Activated naive CD8-positive, alpha-beta T cell (primary cell): ENCODE results near the gene NBPF1.
"Not testable (repeated sequence)": the region's sequence is repeated elsewhere in the genome, so short reads cannot be mapped to it uniquely, and the experiment has no call there.

Experiments used
- H3K27ac Mint-ChIP-seq: one replicate; pipeline ENCODE4 v1.8.0; 2021; ENCODE audit warnings: mixed read lengths
- H3K27me3 Mint-ChIP-seq: one replicate; pipeline ENCODE4 v1.8.0; 2021; ENCODE audit warnings: mixed read lengths
- H3K36me3 Mint-ChIP-seq: one replicate; pipeline ENCODE4 v1.8.0; 2021; ENCODE audit warnings: mixed read lengths
- H3K4me1 Mint-ChIP-seq: one replicate; pipeline ENCODE4 v1.8.0; 2021; ENCODE audit warnings: low read depth, mixed read lengths
- H3K4me3 Mint-ChIP-seq: one replicate; pipeline ENCODE4 v1.8.0; 2021; ENCODE audit warnings: mild to moderate bottlenecking, mixed read lengths
- H3K9me3 Mint-ChIP-seq: one replicate; pipeline ENCODE4 v1.8.0; 2021; ENCODE audit warnings: low read depth, mixed read lengths

The NBPF1 gene

DNA sequence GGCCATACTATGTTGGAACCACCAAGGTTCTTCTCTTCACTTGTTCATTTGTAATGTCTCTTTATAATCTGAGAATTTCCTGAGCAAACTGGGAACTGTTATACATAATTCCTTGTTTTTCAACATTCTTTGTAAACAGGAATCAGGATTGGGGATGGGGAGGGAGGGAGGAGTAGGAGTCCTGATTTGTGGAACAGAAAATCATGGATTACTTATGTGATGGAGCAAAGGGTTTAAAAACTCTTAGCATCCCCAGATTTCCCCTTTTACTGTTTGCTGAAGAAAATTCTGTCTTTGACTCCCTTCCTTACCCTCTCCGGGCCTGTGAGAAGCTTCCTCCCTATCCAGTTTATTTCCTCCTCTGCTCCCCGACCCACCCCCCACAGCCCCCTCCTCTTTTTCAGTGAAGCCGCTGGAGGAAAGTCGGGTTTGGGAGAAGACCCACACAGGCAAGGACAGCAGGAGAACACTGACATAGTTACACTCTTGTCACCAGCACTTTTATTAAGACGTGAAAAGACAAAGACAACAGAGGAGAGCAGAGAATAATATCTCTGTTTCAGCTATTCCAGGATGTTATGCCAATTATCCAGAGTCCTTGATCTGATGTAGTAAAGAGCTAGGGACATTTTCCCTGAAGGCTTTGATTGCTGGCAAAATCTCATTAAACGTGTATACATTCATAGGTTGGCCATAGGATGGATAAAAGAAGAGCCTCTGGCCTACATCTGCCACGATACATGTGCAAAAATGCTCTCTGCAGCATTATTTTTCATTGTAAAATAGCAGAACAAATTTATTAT, 4.6 kb upstream of the NBPF1 start:
- no peak overlapping the region for H3K27ac Mint-ChIP-seq
- H3K9me3 Mint-ChIP-seq, result no peaks in the 10 kb centered on the region
- no peak overlapping the region for H3K4me3 Mint-ChIP-seq
- H3K4me1 Mint-ChIP-seq, result no peaks in the 10 kb centered on the region
- no peaks in the 10 kb centered on the region for H3K36me3 Mint-ChIP-seq
- H3K27me3 Mint-ChIP-seq, result no peaks in the 10 kb centered on the region

DNA sequence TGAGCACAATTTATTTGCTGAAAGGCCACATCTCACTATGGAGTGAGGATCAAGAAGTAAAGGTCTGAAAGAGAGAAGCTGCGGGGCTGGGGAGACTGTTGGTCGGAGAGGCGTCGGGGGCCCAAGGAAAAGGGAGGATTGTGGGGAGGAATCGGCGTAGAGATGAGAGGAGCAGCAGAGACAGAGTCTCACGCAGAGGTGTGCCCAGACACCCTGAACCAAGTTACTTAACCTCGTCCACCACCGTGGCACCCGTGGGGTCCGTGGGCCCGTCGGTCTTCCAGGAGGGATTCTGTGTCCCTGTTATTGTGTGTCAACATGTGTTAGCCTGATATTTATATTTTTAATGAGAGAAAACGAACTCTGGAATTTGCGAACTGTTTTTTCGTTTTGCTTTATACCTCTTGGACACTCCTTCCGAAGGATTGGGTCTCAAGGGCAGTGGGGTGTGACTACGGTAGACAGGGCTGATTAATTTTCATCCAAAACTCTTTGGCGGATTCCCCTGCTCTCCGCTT, 3.8 kb upstream of the NBPF1 start:
- no peaks in the 10 kb centered on the region for H3K9me3 Mint-ChIP-seq
- no peak overlapping the region for H3K4me3 Mint-ChIP-seq
- H3K4me1 Mint-ChIP-seq, result no peaks in the 10 kb centered on the region
- no peaks in the 10 kb centered on the region for H3K36me3 Mint-ChIP-seq
- H3K27ac Mint-ChIP-seq, result no peak overlapping the region
- H3K27me3 Mint-ChIP-seq, result no peaks in the 10 kb centered on the region

DNA sequence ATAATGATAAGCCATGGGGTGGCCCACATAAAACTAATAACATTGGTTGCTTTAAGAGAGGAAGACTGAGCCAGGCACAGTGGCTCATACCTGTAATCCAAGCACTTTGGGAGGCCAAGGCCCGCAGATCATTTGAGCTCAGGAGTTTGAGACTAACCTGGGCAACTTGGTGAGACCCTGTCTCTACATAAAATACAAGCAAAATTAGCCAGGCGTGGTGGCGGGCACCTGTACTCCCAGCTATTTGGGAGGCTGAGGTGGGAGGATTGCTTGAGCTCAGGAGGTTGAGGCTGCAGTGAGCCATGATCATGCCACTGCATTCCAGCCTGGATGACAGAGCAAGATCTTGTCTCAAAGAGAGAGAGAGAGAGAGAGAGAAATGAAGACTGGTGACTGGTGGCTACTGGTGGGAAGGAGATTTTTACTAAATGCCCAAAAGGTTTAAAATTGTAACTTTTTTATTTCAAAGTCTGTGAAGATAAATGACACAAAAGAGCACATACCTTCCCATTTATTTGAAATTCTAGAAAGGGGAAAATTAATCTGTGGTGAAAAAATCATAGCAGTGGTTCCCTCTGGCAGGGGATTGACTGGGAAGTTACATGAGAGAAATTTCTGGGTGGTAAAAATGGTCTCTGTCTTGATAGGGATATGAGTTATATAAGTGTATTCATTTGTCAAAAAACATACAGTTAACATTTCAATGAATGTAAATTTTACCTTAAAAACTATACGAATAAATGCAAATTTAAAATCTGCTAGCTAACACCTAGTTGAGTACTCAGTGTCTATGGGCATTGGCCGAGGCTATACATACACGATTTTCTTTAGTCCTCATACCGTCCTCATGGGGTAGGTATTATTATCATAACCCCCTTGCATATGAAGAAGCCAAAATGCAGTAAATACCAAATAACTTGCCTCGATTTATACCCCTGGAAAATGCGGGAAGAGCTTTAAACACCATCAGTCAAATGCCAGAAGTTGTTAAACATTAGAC, 2.2 kb upstream of the NBPF1 start:
- no peak overlapping the region for H3K27ac Mint-ChIP-seq
- no peaks in the 10 kb centered on the region for H3K27me3 Mint-ChIP-seq
- H3K36me3 Mint-ChIP-seq, result no peaks in the 10 kb centered on the region
- H3K4me1 Mint-ChIP-seq, result no peaks in the 10 kb centered on the region
- H3K4me3 Mint-ChIP-seq, result no peak overlapping the region
- H3K9me3 Mint-ChIP-seq, result no peaks in the 10 kb centered on the region

DNA sequence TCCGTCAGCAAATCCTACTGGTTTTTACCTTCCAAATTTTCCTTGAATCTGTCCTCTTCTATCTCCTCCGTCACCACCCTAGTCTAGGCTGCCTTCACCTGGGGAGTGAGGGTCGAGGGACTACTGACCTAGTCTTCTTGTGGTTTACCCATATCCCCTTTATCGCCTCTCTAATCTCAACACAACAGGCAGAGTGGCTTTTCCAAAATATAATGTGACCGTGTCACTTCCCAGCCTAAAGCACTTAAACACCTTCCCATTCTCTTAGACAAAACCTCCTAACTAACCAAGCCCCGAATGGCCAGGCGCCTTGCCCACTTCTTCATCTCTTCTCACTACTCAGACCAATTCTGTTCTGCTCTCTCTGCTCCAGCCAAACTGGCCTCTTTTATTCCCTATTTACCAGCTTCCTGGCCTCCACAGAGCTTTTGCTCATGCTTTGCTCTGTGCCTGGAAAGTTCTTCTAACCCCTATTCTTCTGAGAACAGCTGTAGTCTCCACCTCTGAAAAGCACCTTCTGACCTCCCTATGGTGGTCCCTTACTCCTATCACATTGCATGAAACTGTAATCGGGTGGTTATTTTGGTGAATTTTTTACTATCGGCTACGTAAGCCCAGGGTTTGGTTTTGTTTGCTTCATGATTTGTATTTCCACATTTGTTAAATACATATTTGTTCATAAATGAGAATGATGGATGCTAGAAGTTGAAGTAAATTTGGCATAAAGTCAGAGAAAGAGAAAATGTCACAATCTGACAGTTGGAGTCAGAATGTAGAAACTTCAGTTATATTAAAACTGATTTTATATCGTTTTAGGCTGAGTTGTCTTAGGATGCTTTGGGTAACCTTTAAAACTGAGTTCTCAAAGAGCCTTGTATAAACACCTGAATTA, 1.2 kb upstream of the NBPF1 start:
- Mint-ChIP-seq H3K36me3 (no peaks in the 10 kb centered on the region), H3K27ac (no peak overlapping the region), H3K27me3 (no peaks in the 10 kb centered on the region), H3K4me3 (no peak overlapping the region), H3K9me3 (no peaks in the 10 kb centered on the region), H3K4me1 (no peaks in the 10 kb centered on the region)

DNA sequence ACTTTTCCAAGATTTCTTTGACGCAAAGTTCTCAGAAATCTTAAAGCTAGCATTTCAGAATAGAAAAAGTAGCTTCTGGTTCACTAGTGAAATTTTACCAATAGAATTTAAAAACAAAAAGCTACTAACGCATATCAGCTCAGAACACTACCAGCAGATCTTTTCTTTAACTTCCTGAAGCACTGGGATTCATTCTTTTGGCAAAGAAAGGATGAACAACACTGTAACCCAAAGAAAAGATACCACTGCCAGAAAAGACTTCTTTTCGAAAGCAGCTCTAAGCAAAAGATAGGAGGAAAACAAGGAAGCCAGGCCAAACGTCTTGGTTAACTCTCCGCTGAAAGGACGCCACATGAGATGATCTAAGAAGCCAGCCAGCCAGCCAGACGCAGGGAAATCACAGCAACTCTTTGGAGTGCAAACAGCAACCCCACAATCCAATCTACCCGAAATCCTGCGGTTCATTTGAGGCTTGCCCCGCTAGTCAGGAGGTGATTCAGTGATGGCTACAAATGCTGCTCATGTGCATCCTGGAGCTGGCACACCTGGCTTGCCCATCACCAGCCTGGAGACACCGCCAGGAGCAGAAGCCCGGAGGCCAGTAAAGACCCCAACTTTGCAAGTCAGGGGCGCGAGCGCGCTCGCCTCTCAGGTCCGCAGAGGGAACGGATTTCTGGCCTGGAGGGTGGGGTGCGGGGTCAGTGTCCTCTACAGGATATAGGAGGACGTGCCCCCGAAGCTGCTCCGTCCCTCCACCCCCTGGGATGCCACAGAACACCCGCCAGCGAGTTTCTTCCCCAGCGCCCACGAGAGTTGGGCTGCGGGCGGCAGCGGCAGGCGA, 812 bp downstream of the NBPF1 start:
- no peaks in the 10 kb centered on the region for H3K9me3 Mint-ChIP-seq
- no peaks in the 10 kb centered on the region for H3K36me3 Mint-ChIP-seq
- no peaks in the 10 kb centered on the region for H3K27me3 Mint-ChIP-seq
- no peaks in the 10 kb centered on the region for H3K4me1 Mint-ChIP-seq
- no peak overlapping the region for H3K27ac Mint-ChIP-seq
- no peak overlapping the region for H3K4me3 Mint-ChIP-seq

DNA sequence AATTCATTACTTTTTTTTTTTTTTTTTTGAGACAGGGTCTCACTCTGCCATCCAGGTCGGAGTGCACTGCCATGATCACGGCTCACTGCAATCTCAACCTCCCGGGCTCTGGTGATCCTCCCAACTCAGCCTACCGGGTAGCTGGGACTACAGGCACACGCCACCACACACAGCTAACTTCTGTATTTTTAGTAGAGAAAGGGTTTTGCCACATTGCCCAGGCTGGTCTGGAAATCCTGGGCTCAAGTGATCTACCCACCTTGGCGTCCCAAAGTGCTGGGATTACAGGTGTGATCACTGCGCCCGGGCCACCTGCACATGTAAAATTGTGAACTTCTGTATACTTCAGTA, 1.4 kb downstream of the NBPF1 start:
- H3K9me3 Mint-ChIP-seq, H3K27ac Mint-ChIP-seq, H3K27me3 Mint-ChIP-seq, H3K36me3 Mint-ChIP-seq, H3K4me3 Mint-ChIP-seq, H3K4me1 Mint-ChIP-seq: not testable (repeated sequence)

DNA sequence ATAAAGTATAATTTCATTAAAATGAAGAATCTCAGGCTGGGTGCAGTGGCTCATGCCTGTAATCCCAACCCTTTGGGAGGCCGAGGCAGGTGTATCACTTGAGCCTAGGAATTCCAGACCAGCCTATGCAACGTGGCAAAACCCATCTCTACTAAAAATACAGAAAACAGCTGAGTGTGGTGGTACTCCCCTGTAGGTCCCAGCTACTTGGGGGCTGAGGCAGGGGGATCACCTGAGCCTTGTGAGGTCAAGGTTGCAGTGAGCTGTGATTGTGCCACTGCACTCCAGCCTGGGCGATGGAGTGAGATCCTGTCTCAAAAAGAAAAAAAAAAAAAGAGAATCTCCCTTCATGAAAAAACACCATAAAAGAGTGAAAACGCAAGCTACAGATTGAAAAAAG, 2.2 kb downstream of the NBPF1 start:
- H3K4me3 Mint-ChIP-seq, H3K27ac Mint-ChIP-seq, H3K36me3 Mint-ChIP-seq, H3K27me3 Mint-ChIP-seq, H3K9me3 Mint-ChIP-seq, H3K4me1 Mint-ChIP-seq: not testable (repeated sequence)

DNA sequence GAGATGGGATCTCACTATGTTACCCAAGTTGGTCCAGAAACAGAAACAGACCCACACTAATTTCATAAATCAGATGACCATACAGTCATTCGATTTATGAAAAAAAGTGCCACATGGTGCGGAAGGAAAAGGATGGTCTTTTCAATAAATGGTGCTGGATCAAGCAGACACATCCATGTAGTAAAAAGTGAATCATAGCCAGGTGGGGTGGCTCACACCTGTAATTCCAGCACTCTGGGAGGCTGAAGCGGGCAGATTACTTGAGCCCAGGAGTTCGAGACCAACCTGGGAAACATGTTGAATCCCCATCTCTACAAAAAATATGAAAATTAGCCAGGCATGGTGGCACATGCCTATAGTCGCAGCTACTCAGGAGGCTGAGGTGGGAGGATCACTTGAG, 2.8 kb downstream of the NBPF1 start:
- H3K4me3 Mint-ChIP-seq, result not testable (repeated sequence)

DNA sequence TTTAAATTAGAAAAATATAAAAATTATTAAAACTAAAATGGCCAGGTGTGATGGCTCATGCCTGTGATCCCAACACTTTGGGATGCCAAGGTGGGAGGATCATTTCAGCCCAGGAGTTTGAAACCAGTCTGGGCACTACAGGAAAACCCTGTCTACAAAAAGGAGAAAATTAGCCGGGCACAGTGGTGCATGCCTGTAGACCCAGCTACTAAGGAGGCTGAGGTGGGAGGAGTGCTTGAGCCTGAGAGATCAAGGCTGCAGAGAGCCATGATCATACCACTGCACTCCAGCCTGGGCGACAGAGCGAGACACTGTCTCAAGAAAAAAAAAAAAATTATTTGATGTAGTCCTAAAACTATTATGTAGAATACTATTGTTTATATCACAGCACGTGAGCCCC, 3.6 kb downstream of the NBPF1 start:
- H3K27ac Mint-ChIP-seq, H3K4me3 Mint-ChIP-seq, H3K36me3 Mint-ChIP-seq, H3K27me3 Mint-ChIP-seq, H3K9me3 Mint-ChIP-seq, H3K4me1 Mint-ChIP-seq: not testable (repeated sequence)

More for the DNA sequence above, 2.8 kb downstream of the NBPF1 start:
- H3K36me3 Mint-ChIP-seq, H3K27ac Mint-ChIP-seq, H3K4me1 Mint-ChIP-seq, H3K27me3 Mint-ChIP-seq, H3K9me3 Mint-ChIP-seq: not testable (repeated sequence)

DNA sequence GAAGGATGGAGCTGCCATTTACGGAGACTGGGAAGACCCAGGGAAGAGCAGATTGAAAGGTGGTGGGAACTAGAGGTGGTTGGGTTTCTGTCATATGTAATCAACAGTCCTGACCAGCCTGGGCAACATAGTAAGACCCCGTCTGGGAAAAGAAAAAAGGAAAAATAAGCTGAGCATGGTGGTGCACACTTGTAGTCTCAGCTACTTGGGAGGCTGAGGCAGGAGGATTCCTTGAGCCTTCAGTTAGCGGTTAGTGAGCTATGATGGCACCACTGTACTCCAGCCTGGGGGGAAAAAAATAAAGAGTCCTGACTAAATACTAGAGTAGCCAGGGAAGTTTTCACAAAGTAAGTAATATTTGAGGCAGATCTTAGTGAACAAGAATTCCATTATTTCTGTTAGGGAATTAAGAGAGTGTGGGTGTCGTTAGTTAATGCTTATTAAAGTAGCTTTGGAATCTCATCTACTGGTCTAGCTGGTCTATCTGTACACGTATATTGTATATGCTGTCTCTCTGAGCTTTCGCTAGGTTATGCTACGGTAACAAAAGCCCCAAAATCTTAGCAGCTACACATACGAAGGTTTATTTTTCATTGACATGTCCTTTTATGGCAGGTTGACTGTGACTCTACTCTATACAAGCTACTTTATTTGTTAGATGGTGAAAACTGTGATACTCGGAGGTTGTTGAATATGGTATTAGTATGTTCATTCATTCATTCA, 4.4 kb downstream of the NBPF1 start:
- Mint-ChIP-seq H3K27me3 (no peaks in the 10 kb centered on the region), H3K4me1 (no peaks in the 10 kb centered on the region), H3K36me3 (no peaks in the 10 kb centered on the region), H3K27ac (no peak overlapping the region), H3K9me3 (no peaks in the 10 kb centered on the region), H3K4me3 (no peak overlapping the region)

DNA sequence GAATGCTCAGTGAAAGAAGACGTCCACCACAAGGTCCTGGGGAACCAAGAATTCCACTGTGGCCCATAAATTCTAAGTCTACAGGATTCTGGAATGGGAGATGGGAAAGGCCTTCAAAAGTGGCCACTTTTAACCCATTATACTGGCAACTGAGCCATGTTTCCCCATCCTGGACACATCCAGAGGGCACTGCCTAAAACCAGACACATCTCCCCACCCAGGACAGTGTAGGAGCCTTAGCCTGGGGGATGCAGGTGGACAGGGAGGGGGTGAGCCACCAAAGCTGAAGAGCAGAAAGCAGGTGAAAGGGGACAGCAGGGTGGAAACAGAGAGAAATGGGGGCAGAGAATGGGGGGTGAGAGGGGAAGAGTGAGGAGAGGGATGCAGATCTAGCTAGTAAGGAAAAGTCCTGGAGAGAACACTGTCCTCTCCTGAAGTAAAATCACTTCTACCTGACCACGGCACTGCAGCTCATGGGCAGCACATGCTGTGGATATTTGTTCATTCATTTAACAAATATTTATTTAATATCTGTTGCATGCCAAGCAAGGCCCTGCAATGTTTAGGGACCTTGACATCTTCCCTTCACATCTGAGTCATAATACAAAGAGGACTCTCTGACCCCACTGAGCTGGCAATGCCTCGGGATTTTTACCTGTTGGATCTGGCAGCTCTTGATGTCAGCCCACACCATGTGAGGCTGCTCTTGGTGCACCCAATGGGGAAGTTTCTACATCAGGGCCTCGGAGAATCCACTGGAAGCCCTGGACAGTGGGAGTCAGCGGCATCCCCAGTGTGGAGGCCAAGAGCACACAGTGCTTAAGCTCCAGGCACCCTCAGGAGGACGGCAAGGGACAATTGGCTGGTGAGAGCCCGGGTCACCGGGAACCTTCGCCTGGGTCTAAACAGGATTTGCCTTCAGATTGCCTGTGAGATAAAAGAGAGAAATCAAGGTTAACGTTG, 5.2 kb downstream of the NBPF1 start:
- H3K9me3 Mint-ChIP-seq, H3K4me3 Mint-ChIP-seq, H3K4me1 Mint-ChIP-seq, H3K27ac Mint-ChIP-seq, H3K27me3 Mint-ChIP-seq, H3K36me3 Mint-ChIP-seq: not testable (repeated sequence)

DNA sequence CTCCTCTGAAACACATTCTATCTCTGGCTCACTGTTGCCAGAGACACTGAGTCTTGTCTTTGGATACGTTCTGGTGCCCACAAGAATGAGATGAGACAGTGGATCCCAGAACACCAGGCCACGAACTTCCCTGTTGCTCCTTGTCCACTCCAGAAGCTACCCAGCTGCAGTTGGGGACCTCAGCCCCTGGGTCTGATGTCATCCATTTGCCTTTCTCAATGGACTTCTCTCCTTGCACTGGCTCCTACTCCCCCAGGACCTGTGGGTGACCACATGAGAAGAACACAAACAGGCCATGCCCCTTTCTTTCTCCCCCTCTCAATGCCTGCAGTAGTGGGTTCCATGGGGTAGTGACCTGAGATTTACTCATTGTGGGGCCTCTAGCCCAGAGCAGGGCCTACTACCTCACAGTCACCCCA, 5.9 kb downstream of the NBPF1 start:
- Mint-ChIP-seq H3K27me3 (no peaks in the 10 kb centered on the region), H3K4me1 (no peaks in the 10 kb centered on the region), H3K4me3 (no peak overlapping the region), H3K9me3 (no peaks in the 10 kb centered on the region), H3K27ac (no peak overlapping the region), H3K36me3 (no peaks in the 10 kb centered on the region)
